Liver (tissue), 9 donors: ENCODE data around the gene C17orf58. TPM values are rescaled to one million over a fixed set of nuclear protein-coding genes. Genes with fewer than 3 reads are reported as not detected.
"Not testable (repeated sequence)": the region's sequence is repeated elsewhere in the genome, so short reads cannot be mapped to it uniquely, and the experiment has no call there.

ENCODE experiments used
- DNase-seq: peaks from one replicate; pipeline ENCODE4 v3.0.0-alpha.2; 2017; ENCODE audit warnings: low spot score
- H3K27ac ChIP-seq, 2 donors: one replicate each; pipeline ENCODE4 v1.7.0; 2013; ENCODE audit warnings: inconsistent platforms in 2 of 2, low read length in 2 of 2, control low read depth in 1 of 2, low read depth in 1 of 2, mild to moderate bottlenecking in 1 of 2
- H3K27me3 ChIP-seq, 4 donors: one replicate each; pipeline versions ENCODE4 v1.6.1 to v1.7.0; 2013; ENCODE audit warnings: low read length in 3 of 4, inconsistent platforms in 1 of 4, mild to moderate bottlenecking in 1 of 4, moderate library complexity in 1 of 4; ENCODE audit not compliant: control insufficient read depth in 4 of 4, insufficient read depth in 4 of 4
- H3K36me3 ChIP-seq, 4 donors: one replicate each; pipeline versions ENCODE4 v1.6.1 to v1.7.0; 2013; ENCODE audit warnings: low read length in 3 of 4, mild to moderate bottlenecking in 3 of 4, low read depth in 1 of 4, moderate library complexity in 1 of 4; ENCODE audit not compliant: control insufficient read depth in 4 of 4, insufficient read depth in 3 of 4
- H3K4me1 ChIP-seq, 4 donors: one replicate each; pipeline versions ENCODE4 v1.6.1 to v1.7.0; 2013; ENCODE audit warnings: low read length in 3 of 4, mild to moderate bottlenecking in 3 of 4, moderate library complexity in 1 of 4; ENCODE audit not compliant: control insufficient read depth in 4 of 4, insufficient read depth in 4 of 4
- H3K4me3 ChIP-seq, 3 donors: one replicate each; pipeline versions ENCODE4 v1.6.1 to v1.7.0; 2013; ENCODE audit warnings: low read length in 3 of 3, control low read depth in 1 of 3, low read depth in 1 of 3, mild to moderate bottlenecking in 1 of 3
- H3K9ac ChIP-seq, 2 donors: one replicate each; pipeline ENCODE4 v1.7.0; 2013; ENCODE audit warnings: low read length in 2 of 2, mild to moderate bottlenecking in 2 of 2, moderate library complexity in 2 of 2, control low read depth in 1 of 2, low read depth in 1 of 2
- H3K9me3 ChIP-seq, 4 donors: one replicate each; pipeline versions ENCODE4 v1.6.1 to v1.7.0; 2013; ENCODE audit warnings: low read length in 3 of 4; ENCODE audit not compliant: control insufficient read depth in 4 of 4
- EGR1 ChIP-seq, 2 donors: IDR thresholded peaks; 2 replicates each; pipeline ENCODE4 v1.6.1; 2016 to 2018; ENCODE audit warnings: antibody characterized with exemption in 2 of 2, low read depth in 2 of 2
- FOXA1 ChIP-seq: IDR thresholded peaks from 2 replicates; pipeline ENCODE4 v1.6.1; 2016; ENCODE audit warnings: antibody characterized with exemption
- FOXA2 ChIP-seq: IDR thresholded peaks from 2 replicates; pipeline ENCODE4 v1.6.1; 2016; ENCODE audit warnings: antibody characterized with exemption
- GABPA ChIP-seq, 2 donors: IDR thresholded peaks in 1 of 2; conservative IDR thresholded peaks in 1 of 2; 2 replicates each; pipeline ENCODE4 v1.6.1; 2016; ENCODE audit warnings: antibody characterized with exemption in 2 of 2, mild to moderate bottlenecking in 1 of 2, moderate library complexity in 1 of 2
- HNF4A ChIP-seq, 2 donors: conservative IDR thresholded peaks; 2 replicates each; pipeline ENCODE4 v1.6.1; 2016; ENCODE audit warnings: antibody characterized with exemption in 2 of 2, mild to moderate bottlenecking in 2 of 2
- HNF4G ChIP-seq: IDR thresholded peaks from 2 replicates; pipeline ENCODE4 v1.6.1; 2016; ENCODE audit warnings: antibody characterized with exemption
- JUND ChIP-seq, 2 donors: IDR thresholded peaks; 2 replicates each; pipeline ENCODE4 v1.6.1; 2016; ENCODE audit warnings: antibody characterized with exemption in 2 of 2
- NR2F2 ChIP-seq: IDR thresholded peaks from 2 replicates; pipeline ENCODE4 v1.6.1; 2016; ENCODE audit warnings: antibody characterized with exemption
- RAD21 ChIP-seq, 2 donors: IDR thresholded peaks; 2 replicates each; pipeline ENCODE4 v1.6.1; 2016; ENCODE audit warnings: antibody characterized with exemption in 2 of 2, mild to moderate bottlenecking in 2 of 2
- RXRA ChIP-seq, 2 donors: IDR thresholded peaks; 2 replicates each; pipeline ENCODE4 v1.6.1; 2017 to 2018; ENCODE audit warnings: antibody characterized with exemption in 2 of 2, mild to moderate bottlenecking in 1 of 2
- SP1 ChIP-seq: IDR thresholded peaks from 2 replicates; pipeline ENCODE4 v1.6.1; 2018; ENCODE audit warnings: antibody characterized with exemption, mild to moderate bottlenecking
- TAF1 ChIP-seq: conservative IDR thresholded peaks from 2 replicates; pipeline ENCODE4 v1.6.1; 2016; ENCODE audit warnings: antibody characterized with exemption, mild to moderate bottlenecking
- YY1 ChIP-seq: IDR thresholded peaks from 2 replicates; pipeline ENCODE4 v1.6.1; 2016; ENCODE audit warnings: antibody characterized with exemption, mild to moderate bottlenecking
- WGBS: extraction: QIAGEN DNeasy Blood & Tissue Kit; methylation state at CpG from one replicate; pipeline ENCODE4 v1.1.7; 2013; 5-methylcytosine and 5-hydroxymethylcytosine counted together
- polyA plus RNA-seq, 2 donors: library from polyadenylated mRNA; stranded (reverse) in 1 of 2; unstranded in 1 of 2; fragments of 200-250 nt in 1 of 2; fragments of >200 nt in 1 of 2; fragmentation: Nextera tagmentation in 1 of 2; extraction: Ambion mirVana in 1 of 2; gene quantifications; one replicate each; pipeline versions ENCODE4 v1.2.1 to v1.2.3, GENCODE V29; 2013 to 2015
- total RNA-seq, 2 donors: library from RNA; depleted of rRNA; stranded (reverse); fragments of >200 nt; gene quantifications; one replicate each; pipeline ENCODE4 v1.2.3, GENCODE V29; 2014
- TF ChIP-seq, protein P1 (sequence below): IDR thresholded peaks from 2 replicates; pipeline ENCODE4 v1.6.1; 2016; ENCODE audit warnings: antibody characterized with exemption
- TF ChIP-seq, protein P2 (sequence below): IDR thresholded peaks from 2 replicates; pipeline ENCODE4 v1.6.1; 2016; ENCODE audit warnings: antibody characterized with exemption, mild to moderate bottlenecking
- TF ChIP-seq, protein P3 (sequence below): fragments of 150-350 bp; IDR thresholded peaks from 2 replicates; pipeline ENCODE4 v1.5.1; 2017; ENCODE audit warnings: improper control_type of control experiment, low read depth, low read length; ENCODE audit not compliant: missing input control
- TF ChIP-seq, protein P4 (sequence below): IDR thresholded peaks from 2 replicates; pipeline ENCODE4 v1.6.1; 2016; ENCODE audit warnings: antibody characterized with exemption
- TF ChIP-seq, protein P5 (sequence below): IDR thresholded peaks from 2 replicates; pipeline ENCODE4 v1.6.1; 2016; ENCODE audit warnings: antibody characterized with exemption
- donor health status: healthy.
- donor health status: healthy.
- donor health status: healthy.
- donor health status: healthy.
- donor health status: healthy.

The C17orf58 gene
- total and polyA plus RNA-seq, 4 donors: 6.4 to 13.4 (median 9.8) TPM

DNA sequence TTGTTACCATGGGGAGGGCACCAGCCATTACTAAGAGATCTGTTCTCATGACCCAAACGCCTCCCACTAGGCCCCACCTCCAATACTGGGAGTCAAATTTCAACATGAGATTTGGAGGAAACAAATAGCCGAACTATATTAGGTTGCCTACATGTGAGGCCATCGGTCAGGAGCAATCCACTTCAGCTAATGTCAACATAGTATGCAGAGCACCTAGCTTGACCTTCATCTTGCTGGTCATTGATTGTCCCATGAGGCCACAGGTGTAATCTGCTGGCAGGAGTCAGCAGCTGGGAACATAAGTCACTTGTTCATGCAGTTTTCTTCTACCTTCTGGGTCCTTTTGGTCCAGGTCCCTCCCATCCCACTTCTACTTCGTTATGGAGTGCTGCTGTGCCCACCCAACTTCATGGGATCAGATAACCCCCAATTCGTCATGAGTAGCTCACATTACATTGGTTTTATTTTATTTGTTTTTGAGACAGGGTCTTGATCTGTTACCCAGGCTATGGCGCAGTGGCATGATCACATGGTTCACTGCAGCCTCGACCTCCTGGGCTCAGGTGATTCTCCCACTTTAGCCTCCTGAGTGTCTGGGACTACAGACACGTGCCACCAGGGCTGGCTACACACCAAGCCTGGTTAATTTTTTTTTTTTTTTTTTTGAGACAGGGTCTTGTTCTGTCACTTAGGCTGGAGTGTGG, 33.4 kb upstream of the C17orf58 start:
- Histone ChIP-seq H3K27ac (peak overlapping the region; percentile 52 to 57), H3K36me3 (no peaks in the 10 kb centered on the region), H3K4me1 (peaks cover 2 to 11% (median 5%) of the 10 kb centered on the region in 4 donors), H3K27me3 (no peaks in the 10 kb centered on the region), H3K4me3 (no peak overlapping the region), H3K9ac (no peak overlapping the region), H3K9me3 (no peaks in the 10 kb centered on the region)
- 39% methylated on average over 8 of the region's 8 CpGs for WGBS
- DNase-seq: peak; percentile 38
- TF ChIP-seq JUND (IDR thresholded peaks at IDR 0.05): peak in 1 of 2 donors; percentile 75
- TF ChIP-seq YY1: peak; percentile 93
- TF ChIP-seq TAF1: no peak
- TF ChIP-seq, protein P1, sequence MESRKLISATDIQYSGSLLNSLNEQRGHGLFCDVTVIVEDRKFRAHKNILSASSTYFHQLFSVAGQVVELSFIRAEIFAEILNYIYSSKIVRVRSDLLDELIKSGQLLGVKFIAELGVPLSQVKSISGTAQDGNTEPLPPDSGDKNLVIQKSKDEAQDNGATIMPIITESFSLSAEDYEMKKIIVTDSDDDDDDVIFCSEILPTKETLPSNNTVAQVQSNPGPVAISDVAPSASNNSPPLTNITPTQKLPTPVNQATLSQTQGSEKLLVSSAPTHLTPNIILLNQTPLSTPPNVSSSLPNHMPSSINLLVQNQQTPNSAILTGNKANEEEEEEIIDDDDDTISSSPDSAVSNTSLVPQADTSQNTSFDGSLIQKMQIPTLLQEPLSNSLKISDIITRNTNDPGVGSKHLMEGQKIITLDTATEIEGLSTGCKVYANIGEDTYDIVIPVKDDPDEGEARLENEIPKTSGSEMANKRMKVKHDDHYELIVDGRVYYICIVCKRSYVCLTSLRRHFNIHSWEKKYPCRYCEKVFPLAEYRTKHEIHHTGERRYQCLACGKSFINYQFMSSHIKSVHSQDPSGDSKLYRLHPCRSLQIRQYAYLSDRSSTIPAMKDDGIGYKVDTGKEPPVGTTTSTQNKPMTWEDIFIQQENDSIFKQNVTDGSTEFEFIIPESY: peak; percentile 96
- TF ChIP-seq GABPA (IDR thresholded peaks at IDR 0.05 in 1 of 2, conservative IDR thresholded peaks at IDR 0.05 in 1 of 2): peak in 1 of 2 donors; percentile 41
- TF ChIP-seq, protein P2, sequence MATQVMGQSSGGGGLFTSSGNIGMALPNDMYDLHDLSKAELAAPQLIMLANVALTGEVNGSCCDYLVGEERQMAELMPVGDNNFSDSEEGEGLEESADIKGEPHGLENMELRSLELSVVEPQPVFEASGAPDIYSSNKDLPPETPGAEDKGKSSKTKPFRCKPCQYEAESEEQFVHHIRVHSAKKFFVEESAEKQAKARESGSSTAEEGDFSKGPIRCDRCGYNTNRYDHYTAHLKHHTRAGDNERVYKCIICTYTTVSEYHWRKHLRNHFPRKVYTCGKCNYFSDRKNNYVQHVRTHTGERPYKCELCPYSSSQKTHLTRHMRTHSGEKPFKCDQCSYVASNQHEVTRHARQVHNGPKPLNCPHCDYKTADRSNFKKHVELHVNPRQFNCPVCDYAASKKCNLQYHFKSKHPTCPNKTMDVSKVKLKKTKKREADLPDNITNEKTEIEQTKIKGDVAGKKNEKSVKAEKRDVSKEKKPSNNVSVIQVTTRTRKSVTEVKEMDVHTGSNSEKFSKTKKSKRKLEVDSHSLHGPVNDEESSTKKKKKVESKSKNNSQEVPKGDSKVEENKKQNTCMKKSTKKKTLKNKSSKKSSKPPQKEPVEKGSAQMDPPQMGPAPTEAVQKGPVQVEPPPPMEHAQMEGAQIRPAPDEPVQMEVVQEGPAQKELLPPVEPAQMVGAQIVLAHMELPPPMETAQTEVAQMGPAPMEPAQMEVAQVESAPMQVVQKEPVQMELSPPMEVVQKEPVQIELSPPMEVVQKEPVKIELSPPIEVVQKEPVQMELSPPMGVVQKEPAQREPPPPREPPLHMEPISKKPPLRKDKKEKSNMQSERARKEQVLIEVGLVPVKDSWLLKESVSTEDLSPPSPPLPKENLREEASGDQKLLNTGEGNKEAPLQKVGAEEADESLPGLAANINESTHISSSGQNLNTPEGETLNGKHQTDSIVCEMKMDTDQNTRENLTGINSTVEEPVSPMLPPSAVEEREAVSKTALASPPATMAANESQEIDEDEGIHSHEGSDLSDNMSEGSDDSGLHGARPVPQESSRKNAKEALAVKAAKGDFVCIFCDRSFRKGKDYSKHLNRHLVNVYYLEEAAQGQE: peak; percentile 87
- TF ChIP-seq FOXA2: peak; percentile 99
- peak; percentile 44 for TF ChIP-seq HNF4G
- TF ChIP-seq RXRA (IDR thresholded peaks at IDR 0.05): peak; percentile 95 to 96
- peak; percentile 94 for TF ChIP-seq FOXA1
- TF ChIP-seq, protein P3, sequence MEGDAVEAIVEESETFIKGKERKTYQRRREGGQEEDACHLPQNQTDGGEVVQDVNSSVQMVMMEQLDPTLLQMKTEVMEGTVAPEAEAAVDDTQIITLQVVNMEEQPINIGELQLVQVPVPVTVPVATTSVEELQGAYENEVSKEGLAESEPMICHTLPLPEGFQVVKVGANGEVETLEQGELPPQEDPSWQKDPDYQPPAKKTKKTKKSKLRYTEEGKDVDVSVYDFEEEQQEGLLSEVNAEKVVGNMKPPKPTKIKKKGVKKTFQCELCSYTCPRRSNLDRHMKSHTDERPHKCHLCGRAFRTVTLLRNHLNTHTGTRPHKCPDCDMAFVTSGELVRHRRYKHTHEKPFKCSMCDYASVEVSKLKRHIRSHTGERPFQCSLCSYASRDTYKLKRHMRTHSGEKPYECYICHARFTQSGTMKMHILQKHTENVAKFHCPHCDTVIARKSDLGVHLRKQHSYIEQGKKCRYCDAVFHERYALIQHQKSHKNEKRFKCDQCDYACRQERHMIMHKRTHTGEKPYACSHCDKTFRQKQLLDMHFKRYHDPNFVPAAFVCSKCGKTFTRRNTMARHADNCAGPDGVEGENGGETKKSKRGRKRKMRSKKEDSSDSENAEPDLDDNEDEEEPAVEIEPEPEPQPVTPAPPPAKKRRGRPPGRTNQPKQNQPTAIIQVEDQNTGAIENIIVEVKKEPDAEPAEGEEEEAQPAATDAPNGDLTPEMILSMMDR: no peak
- TF ChIP-seq, protein P4, sequence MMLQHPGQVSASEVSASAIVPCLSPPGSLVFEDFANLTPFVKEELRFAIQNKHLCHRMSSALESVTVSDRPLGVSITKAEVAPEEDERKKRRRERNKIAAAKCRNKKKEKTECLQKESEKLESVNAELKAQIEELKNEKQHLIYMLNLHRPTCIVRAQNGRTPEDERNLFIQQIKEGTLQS: peak; percentile 40
- peak; percentile 15 to 31 for TF ChIP-seq RAD21 (IDR thresholded peaks at IDR 0.05)
- TF ChIP-seq EGR1 (IDR thresholded peaks at IDR 0.05; ENCODE audit: low read depth in 2 of 2): peak in 1 of 2 donors; percentile 72
- TF ChIP-seq, protein P5, sequence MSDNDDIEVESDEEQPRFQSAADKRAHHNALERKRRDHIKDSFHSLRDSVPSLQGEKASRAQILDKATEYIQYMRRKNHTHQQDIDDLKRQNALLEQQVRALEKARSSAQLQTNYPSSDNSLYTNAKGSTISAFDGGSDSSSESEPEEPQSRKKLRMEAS: peak; percentile 83
- TF ChIP-seq HNF4A (conservative IDR thresholded peaks at IDR 0.05): peak; percentile 75 to 85
- peak; percentile 96 for TF ChIP-seq SP1
- no peak for TF ChIP-seq NR2F2

DNA sequence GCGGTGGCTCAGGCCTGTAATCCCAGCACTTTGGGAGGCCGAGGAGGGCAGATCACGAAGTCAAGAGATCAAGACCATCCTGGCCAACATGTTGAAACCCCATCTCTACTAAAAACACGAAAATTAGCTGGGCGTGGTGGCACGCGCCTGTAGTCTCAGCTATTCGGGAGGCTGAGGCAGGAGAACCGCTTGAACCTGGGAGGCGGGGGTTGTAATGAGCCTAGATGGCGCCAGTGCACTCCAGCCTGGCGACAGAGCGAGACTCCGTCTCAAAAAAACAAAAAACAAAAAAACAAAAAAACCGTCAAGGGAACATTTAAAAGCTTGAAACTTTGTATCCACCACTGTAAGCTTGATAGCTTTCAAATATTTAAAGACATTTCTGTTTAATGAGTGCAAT, 26.3 kb upstream of the C17orf58 start:
- not testable (repeated sequence) for H3K9me3 ChIP-seq, H3K4me3 ChIP-seq, H3K27me3 ChIP-seq, H3K27ac ChIP-seq, H3K36me3 ChIP-seq, H3K9ac ChIP-seq, H3K4me1 ChIP-seq, DNase-seq
- 97% methylated on average over 15 of the region's 15 CpGs for WGBS
